Cortex of kidney (tissue), 1 donor: ENCODE data around the gene TTLL6.

Source experiments
- DNase-seq: peaks from one replicate; lab custom pipeline; 2025; lab: John Stamatoyannopoulos, UW

Gene TTLL6

DNA sequence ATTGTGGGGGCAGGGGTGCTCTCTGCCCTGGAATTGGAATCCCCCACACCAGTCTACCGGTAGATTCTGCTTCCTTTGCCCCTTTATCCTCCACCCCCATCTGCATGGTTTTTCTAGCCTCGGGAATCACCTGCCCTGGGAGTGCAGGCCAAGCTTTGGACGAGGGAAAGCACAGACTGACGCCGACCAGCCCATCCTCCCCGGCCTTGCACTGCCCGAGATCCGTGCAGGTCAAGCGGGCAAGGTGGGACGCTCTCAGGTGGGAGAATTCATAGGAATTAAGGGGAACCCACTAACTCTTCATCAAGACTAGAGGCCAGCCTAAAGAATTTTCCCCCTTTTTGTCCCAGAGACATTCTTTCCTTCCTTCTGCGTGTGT lies 78.6 kb downstream of the TTLL6 start:
- no peak for DNase-seq

GRCh38 chr17:48737330-48738043 lies 79.5 kb downstream of the TTLL6 start:
- no peak for DNase-seq

GRCh38 chr17:48735062-48735351 lies 82.0 kb downstream of the TTLL6 start:
- DNase-seq = no peak

- DNase-seq = no peak
These were observed 82.5 kb downstream of the TTLL6 start for GRCh38 chr17:48734333-48735061.

DNA sequence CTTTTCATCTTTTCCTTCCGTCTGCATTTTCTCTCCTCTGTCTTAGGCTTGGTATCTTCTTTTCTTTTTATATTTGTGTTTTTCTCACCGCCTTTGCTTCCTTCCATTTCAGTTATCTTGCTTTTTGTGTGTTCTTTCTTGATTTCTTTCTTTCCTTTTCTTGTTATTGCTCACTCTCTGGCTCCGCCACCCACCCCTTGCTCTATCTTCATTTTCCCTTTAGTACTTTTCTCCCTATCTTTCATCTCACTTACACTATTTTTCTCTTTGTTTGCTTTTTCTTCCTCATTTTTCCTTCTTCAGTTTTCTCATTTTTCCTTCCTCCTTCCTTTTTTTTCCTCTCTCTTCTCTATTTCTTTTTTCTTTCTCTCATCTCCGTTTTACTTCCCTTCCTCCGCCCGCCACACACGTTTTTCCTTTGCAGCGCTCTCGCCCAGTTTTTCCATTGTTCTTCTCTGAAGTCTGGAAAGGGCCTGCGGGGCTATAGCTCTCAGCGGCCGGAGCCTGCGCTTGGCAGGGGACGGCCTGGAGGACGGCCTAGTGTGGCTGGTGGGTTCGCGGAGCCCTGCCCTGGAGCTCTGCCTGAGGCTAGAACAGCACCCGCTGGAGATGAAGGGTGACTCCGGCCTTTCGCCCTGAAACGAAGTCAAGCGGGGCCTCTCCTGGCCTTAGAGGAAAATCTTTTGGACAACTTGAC lies 83.2 kb downstream of the TTLL6 start:
- DNase-seq = no peak

GRCh38 chr17:48732688-48733629 lies 84.1 kb downstream of the TTLL6 start:
- no peak for DNase-seq

- DNase-seq = no peak
These were observed 85.7 kb downstream of the TTLL6 start for GRCh38 chr17:48731355-48731754.

DNA sequence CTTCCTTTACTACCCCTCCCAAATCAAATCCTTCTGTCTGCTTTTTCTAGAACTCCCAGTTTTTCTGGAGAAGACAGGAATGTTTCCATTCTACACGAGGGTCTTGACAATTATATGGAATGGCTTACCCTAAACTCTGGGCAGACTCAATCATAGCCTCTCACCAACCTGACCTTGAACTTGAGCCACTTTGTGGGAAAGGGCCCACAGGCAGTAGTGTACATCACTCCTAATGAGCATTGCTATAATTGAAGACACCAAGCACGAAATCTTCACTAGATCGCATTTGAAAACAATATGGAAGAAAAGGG lies 86.8 kb downstream of the TTLL6 start:
- no peak for DNase-seq

GRCh38 chr17:48729335-48730239 lies 87.4 kb downstream of the TTLL6 start:
- no peak for DNase-seq

DNA sequence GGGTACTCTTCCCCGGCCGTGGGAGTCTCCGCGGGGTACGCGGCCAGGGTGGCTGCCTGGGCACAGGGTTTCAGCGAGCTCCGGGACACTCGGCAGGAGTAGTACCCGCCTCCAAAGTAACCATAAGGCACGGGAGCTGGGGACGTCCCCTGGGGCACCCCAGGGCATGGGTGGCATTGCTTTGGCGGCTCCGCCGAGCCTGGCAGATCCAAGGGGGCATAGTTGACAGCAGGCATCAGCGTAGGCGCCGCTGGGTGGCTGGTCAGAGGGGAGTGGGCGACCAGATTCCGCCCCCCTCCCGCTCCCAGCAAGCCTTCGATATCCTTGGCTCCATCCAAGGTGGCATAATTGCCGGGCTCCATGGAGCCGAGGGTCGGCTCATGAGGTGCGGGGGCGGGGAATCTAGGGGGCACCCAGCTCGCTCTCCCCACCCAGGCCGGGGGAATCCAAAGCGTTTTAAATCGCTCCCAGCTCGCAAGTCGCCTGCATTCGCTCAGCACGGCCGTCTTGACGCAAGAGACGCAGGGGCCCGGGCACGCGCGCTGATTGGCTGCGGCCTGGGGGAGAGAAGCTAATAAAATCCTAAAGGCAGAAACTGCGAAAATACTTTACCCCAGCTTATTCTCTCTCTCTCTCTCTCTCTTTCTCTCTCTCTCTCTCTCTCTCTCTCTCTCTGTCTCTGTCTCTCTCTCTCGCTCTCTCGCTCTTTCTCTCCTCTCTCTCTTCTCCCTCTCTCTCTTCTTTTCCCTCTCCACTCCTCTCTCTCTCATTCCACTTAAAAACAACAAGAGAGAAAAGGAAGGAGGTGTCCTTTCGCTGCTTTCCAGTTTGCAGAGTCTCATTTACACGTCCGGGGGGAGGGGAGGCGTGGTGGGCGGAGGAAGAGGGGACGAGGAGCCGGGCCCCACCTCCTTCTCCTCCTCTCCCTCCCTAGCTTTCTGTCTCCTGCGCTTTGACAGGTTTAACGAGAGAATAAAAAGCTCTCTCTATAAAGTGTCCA lies 88.5 kb downstream of the TTLL6 start, which contains the start of gene HOXB13:
Gene HOXB13 (minus strand): TSS at position 519 of the 1,000 bp plus-strand sequence. CDS start 157 bp downstream, at position 362.
- no peak for DNase-seq

GRCh38 chr17:48727415-48728175 lies 89.4 kb downstream of the TTLL6 start:
- DNase-seq = no peak

- no peak for DNase-seq
These were observed 90.1 kb downstream of the TTLL6 start for GRCh38 chr17:48726916-48727286.

- no peak for DNase-seq
These were observed 90.7 kb downstream of the TTLL6 start for GRCh38 chr17:48726114-48726915.

GRCh38 chr17:48725288-48726064 lies 91.6 kb downstream of the TTLL6 start:
- DNase-seq = no peak

DNA sequence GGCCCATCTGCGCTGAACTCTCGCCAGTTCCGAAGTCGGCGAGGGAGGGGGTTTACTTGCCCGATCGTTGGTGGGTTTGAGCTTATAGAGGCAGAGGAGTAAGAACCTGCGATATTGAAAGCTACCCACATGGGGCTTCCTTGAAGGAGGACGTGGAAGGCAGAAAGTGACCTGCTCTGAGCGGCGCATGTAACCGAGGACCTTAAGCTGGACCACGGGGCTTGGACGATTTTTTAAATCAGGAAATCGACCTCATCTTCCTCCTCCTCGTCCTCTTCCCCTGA lies 92.1 kb downstream of the TTLL6 start:
- DNase-seq = no peak

DNA sequence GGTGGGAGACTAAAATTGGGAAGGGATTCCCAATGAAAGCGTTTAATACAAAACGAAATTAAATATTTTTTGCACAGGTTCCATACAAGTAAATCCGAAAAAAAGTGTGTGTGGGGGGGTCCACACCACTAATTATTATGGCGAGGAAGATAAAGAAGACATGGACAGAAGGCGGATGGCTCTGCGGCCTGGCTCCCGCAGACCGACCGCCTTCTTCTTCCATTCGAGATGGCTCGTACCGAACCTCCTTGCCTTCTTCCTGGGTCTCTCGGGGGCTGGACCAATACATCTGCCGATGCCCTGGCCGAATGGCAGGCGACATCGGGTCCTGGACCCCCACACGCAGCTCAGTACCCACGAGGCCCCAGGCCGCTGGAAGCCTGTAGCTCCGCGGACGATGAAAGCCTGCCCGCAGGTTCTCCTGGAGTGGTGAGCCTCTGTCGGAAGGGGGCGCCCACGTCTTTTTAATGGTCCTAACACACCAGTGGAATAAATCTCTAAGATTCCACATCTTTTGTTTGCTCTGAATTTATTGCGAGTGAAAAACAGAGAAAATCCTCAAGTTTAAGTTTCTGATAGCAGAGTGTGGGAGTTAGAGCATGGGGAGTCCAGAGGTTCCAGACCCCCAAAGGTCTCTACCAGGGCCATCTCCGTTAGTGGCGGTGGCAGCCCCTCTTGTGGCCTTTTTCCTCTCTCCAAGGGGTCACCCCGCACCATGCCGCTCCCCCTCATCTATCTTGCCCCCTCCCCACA lies 92.6 kb downstream of the TTLL6 start:
- DNase-seq = no peak
